T-helper 22 cell (primary cell): Measurements from ENCODE around the gene SPEN.

ENCODE experiments used
- DNase-seq: peaks from one replicate; pipeline ENCODE4 v3.0.0-alpha.2; 2020; ENCODE audit warnings: low read depth

Gene SPEN

DNA sequence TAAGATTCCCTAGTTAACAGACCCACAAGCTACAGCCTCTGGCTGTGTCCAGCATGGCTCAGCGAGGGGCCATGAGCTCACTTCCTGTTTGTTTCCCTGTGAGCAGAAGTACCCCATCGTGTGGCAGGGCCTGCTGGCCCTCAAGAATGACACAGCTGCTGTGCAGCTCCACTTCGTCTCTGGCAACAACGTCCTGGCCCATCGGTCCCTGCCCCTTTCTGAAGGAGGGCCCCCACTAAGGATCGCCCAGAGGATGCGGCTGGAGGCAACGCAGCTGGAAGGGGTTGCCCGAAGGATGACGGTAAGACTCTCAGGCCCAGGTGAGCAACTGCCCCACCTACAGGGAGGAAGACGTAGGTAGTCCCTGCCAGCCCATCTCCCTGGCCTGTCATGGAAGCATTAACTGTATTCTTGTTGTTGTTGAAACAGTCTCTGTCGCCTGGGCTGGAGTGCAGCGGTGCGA, 90.2 kb downstream of the SPEN start:
- DNase-seq = no peak

DNA sequence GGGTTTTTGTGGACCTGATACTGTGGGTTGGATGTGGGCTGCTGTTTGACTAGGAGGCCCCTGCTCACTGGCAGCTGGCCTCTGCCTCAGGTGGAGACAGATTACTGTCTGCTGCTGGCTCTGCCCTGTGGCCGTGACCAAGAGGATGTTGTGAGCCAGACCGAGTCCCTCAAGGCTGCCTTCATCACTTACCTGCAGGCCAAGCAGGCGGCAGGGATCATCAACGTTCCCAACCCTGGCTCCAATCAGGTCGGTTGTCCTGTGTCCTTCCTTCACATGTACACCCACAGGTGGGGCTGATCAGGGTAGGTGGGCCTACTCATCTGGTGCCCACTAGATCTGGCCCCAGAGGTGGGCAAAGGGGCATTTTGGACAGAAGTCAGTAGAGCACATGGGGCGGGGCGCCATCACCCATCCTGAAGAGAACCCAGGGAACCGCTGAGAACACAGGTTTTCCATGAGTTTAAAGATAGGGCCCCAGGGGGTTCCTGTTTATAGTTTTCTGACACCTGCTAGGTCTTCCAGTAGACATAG, 91.2 kb downstream of the SPEN start:
- no peak for DNase-seq

DNA sequence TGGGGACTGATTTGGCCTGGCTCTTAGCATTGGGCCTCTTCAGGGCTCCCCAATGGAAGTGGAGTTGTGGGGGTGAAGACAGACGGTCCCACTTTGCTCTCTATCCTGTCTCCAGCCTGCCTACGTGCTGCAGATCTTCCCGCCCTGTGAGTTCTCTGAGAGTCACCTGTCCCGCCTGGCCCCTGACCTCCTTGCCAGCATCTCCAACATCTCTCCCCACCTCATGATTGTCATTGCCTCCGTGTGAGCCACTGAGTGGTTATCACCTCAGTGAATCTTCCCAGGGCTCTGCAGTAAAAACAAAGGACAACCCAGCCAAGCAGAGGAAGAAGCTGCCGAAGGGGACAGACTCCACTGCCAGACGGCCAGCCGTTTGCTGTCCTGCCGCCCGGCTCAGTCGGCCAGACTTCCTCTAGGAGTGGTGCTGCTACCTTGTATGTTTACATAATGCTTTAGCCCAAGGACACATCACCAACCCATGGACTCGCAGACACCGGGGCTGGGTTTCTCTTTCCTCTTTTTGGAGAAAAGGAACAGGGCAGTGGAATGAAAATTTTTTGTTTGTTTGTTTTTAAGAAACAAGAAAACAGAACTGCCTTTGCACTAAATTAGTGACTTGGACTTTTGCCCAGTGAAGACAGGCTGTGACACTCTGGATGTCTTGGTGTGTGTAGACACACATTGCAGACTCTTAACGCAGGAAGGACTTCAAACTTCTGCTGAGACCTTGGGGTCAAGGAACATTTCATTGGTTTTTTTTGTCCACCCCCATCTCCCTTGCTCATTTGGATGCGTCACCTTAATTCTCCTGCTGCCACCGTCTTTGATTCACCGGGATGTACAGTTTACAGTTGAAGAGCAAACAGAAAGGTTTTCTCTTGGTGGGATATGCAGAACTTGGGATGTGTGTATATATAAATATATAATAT, 91.9 kb downstream of the SPEN start:
- no peak for DNase-seq

DNA sequence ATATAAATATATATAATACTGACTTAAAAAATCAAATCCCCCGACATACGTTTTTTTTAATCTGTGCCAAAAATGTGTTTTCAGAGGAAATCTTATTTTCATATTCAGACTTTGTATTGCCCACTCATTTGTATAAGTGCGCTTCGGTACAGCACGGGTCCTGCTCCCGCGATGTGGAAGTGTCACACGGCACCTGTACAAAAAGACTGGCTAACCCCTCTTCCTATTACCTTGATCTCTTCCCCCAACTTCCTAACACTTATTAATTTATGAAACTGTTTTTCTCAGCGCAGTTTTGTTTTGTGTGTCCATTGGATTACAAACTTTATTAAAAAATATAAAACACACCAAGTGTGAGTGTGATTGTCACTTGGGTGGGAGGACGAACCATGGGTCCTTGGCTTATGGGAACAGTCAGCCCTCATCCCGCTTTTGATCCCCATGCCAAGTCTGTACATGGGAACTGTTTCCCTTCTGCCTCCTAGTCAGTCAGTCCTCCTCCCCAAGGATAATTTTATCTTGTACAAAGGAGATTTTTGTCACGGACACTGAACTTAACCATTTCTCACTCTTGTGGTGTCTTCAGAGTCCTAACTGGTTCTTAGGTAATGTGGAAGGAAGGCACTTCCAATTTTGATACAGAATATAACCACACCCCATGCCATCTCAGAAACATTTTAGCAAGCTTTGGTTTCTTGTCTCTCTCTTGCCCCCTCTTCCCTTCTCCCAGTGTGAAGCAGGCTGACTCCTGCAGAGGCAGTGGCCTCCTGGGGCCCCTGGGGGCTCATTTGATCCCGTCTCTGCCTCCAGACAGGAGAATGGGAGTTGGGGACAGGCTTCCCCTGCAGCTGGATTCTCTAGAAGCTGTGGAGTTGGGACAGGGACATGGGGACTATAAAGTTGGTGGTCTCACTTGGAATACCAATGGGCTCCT, 92.9 kb downstream of the SPEN start:
- no peak for DNase-seq

DNA sequence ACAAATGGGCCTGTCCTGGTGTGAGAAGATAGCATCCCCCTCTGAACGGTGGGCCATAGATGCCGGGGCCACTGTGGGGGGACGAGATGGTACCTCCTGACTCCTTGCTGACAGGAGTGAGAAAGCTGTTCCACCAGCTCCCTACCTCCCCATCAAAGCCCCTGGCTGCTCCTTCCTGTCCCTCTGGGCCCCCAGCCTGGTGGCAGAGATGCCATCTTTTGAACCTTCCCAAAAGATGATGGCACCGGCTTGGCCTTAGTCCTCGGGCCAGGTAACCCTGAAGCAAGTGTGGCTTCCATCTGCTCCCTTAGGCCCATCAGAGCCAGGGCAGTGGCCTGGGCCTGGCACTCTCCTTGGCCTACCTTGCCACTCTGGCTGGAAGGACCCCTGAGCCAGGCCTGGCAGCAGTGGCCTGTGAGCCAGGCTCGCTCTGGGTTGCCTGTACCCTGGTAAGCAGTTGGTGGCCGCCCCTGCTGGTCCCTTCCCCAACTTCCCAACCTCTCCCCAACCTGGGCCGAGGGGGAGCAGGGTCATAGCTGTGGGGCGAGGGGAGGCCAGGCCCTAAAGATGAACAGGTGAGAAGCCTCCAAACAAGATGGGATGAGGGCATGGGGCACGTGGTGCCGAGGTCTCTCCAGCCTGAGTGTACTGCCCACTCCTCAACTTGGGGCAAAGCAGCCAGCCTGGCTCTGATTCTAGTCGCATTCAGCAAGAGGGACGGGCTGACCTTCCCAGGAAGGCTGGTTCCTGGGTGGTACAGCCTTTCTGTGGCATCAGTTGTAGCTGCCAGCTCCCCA, 93.7 kb downstream of the SPEN start:
- DNase-seq = no peak

DNA sequence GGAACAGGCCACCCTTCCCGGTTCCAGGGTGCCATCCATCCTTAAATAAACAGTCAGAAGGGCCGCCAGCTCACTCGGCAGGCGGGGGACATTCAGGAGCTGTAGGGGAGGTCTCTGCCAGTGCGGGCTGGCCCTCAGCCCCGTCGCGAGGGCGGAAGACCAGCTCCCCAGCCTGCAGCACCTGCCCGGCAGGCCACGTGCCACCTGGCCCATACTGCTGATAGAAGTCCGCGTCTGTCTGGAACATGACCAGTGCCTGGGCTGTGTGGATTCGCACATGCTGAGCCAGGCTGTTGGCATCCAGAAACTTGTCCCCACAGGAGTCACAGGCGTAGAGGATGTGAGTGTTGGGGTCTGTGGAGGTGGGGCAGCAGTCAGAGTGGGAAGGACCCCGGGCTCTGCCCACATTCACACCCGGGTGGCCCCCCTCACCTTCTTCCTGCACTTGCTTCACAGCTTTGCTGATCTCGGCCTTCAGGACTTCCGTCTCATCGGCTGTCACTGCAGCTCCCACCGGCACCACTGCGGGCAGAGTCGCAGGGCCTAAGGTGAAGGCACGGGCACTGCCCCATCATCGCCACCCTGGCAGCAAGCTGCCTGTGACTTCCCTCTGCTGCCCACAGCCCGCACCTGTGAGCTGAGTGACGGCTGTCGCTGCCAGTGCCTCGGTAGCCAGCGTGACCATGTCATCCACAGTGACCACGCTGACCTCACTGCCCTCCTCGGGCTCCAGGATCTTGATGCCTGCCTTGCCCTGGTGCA, 94.6 kb downstream of the SPEN start:
- DNase-seq = no peak

DNA sequence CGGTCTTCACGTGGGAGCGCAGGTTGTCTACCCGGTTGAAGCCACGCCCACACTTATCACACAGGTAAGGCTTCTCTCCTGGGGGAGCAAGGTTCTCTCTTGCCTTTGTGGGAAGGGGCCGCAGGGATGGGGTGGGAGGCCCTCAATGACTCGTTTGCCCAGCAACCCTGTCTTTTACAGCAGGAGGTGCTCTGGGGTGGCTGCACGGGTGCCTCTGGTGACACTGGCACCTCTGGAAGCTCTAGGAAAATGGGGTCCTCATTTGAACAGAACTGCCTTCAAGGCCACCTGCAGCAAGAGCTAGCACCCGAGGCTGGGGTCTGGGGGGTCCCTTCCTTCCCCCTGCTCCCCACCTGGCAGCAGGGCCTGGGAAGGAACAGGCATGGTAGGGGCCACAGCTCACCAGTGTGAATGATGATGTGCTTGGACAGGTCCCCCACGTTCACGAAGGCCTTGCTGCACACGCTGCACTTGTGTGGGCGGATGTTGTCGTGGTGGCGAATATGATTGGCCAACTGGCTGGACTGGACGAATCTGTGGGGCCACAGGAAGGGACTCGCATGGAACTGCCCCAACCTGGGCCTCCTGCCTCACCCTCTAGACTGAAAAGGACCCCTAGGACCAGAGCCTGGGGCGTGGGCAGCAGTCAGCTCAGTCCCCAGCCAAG, 95.3 kb downstream of the SPEN start:
- DNase-seq = no peak

DNA sequence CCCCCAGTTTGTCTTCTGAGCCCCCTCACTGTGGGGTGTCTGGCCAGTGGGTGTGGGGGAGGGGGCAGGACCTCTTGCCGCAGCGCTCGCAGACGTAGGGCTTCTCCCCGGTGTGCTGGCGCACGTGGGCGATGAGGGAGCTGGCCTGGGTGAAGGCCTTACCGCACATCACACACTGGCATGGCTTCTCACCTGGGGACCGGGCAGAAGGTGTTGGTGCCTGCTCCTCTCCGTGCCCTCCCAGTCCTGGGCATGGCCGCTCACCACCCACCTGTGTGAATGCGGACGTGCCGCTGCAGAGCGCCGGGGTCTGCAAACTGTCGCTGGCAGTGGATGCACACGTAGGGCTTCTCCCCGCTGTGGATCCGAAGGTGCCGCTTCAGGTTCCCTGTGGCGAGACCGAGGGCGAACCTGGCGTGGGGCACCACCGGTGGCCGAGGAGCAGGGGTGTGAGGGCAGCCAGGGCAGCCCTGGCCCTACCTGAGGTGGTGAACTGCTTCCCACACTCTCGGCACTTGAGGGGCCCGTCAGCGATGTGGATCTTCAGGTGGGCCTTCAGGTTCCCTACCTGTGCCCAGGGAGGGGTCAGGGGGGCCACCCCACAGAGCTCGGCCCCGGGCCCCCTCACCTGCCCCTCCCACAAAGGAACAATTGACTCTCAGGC, 96.0 kb downstream of the SPEN start:
- no peak for DNase-seq

DNA sequence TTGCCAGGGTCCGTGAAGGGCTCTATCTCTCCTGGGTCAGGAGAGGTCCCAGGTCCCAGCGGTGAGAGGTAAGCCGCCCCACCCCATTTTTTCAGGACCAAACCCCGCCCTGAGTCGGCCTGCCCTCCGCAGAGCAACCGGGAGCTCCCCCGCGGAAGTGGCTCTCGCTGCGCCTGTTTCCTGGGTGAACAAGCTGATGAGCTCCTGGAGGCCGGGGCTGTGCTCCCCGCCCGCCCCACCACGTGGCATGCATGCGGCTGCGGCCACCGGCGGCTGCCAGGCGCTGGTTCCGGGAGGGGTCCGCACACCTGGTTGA, 96.4 kb downstream of the SPEN start:
- DNase-seq = no peak

DNA sequence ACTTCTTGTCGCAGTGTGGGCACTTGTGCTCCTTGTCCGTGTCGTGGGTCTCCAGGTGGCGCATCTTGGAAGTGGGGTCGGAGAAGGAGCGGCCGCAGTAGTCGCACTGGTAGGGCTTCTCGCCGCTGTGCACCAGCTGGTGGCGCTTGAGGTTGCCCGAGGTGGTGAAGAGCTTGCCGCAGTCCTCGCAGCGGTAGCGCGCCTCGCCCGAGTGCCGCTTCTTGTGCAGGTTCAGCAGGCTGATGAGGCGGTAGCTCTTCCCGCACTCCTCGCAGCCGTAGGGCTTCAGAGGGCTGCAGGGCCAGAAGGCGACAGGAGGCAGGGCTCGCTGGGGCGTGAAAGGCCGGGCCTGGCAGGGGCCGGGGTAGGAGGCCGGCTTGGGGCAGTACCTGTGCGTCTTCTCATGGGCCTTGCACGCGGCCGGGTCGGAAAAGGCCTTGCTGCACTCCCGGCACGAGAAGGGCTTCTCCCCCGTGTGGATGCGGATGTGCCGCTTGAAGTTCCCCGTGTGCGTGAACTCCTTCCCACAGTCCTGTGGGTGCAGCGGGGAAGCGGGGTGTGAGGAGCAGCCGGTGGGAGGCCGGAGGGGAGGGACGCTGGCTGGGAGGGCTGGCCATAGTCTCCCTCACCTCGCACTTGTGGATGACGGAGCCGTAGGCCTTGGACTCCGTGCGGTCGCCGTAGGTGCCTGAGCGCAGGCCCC, 97.0 kb downstream of the SPEN start:
- no peak for DNase-seq

DNA sequence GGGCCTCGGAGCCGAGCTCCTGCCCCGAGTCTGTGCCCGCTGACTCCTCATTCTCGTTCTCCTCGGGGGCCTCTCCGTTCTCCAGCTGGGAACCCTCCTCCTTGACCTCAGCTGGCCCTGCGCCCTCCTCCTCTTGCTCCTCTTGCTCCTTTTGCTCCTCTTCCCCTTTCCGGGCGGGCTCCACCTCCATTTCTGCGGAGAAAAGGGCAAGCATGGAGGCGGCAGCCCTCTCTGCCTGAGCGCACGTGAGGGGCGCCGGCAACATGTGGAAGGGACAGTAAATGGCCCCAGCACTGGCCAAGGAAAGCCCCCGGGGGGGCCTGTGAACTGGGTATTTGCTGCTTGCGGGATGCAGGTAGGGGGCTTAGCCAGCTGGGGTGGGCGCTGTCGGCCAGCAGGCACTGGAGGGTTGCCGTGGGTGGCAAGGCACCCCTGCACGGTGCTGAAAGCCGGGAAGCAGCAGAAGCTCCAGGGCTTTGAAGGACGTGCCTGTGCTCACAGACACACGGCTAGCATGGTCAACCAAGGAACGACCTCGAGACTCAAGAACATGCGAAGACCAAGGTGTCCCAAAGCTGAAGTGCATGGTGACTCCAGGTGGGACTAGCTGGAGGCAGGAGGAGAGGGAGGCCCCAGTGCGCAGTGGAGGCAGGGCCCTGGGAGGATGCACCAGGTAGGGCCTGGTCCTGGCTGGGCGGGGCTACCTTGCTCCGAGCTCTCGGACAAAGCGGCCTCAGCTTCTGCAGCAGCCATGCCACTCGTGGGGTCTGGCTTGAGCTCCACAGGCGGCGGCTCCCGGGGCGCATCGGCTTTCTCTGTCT, 97.7 kb downstream of the SPEN start:
- no peak for DNase-seq

DNA sequence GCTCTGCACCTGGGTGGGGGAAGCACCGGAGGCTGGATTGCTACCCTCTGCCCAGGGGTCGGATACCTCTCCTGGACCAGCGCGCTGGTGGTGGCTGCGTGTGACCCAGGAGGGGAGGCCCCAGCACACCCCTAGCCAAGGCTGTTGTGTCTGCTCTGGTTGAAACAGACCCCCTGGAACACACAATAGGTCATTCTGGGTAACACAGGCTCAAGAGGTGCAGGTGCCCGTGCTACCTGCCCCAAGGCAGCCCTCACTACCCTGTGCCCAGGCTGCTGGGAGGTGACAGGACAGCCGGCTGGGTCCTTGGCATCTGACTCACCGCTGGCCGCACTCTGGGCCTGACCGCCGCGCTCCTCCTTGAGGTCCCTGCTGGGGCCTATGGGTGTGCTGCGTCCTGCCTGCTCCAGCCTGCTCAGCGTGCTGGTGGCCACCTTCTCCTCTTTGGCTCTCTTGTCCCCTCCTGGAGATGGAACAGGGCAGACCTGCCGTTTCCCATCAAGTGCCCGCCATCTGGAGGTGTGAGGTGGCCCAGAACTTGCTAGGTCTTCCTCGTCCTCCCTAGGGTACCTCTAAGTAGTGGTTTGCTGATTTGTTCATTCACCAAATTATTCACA, 98.4 kb downstream of the SPEN start:
- DNase-seq = no peak

DNA sequence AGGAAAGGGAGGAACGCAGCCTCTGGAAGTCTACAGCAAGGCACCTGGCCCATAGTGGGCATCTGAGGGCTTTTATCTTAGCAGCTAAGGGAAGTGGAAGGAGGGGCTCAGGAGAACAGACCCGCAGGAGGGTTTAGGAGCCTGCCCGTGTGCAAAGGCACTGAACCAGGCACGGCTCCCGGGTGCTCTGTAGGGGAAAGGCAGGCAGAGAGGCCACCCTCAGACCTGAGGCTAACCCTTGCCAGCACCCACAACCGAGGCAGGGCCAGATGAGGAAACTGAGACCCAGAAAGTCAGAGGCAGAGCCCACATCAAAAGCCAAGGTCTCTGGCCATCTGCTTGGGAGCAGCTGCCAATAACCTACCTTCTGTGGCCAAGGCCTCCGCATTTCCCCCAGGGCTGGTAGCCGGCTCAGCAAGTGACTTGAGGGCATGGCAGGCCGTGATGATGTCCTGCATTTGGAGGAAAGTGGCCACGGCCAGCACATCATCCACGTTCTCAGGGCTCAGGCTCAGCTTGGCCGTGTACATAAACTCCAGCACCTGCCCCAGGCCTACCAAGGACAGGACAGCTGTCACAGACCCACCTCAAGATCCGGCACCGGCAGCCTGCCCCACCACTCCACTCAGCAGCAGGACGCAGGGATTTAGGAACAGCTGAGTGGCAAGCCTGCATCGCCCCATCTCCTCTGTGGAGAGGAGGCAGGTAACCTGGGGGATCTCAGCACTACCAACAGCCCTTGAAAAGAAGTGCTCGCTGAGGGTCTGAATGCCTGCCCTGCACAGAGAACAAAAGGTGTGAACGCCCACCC, 99.3 kb downstream of the SPEN start:
- DNase-seq = no peak

DNA sequence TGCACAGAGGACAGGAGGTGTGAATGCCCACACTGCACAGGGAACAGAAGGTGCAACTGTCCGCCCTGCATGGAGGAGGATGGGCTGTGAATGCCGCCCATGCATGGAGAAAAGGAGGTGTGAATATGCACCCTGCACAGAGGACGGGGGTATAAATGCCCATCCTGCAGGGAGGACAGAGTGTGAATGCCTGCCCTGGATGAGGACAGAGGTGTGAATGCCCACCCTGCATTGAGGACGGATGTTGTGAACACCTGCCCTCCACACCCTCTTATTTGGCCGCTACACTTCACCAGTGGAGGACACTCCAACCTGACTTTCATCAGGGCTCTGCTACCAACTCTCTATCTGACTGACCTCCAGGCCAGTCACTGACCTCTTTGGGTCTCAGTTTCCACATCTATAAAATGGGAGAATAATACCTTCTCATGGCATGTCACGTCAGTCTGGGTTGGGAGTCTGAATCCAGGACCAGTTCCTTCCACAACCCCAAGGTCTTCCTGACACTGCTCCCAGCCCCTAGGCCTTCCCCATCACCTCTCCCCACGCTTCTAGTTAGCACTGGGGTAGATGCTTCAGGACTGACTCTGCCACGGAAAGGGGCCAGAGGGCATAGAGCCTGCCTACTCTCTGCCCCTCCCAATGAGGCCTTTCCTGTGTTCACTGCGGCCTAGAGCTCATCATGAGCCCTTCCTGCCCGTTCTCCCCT, 100.0 kb downstream of the SPEN start:
- no peak for DNase-seq

DNA sequence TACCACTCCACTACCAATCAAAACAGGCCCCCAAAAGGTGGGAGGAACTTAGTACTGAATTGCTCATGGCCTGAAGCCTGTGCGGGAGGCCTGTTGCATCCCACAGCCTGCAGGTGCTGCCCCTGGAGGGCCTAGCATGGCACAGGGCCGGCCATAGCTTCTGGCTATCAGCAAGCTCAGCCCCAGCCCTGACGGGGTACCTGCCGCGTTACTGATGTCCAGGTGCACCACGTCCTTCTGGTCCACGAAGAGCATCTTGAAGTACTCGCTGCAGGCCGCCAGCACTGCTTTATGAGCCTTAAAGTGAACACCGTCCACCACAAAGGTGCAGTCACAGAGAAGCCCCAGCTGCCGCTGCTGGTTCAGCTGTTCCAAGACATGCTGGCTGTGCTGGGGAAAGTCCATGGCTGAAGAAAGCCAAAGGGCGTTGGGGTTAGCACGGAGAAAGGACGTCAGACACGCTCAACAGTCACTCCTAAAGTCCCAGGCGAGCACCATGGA, 100.6 kb downstream of the SPEN start:
- DNase-seq = no peak
